Suprapubic skin (tissue), 3 donors: ENCODE measurements around the gene COL18A1.

ENCODE experiments used
- POLR2A ChIP-seq, 2 donors: fragments of 450-650 bp; IDR thresholded peaks; one replicate each; pipeline ENCODE4 v1.6.1; 2017; ENCODE audit warnings: antibody characterized with exemption in 2 of 2, mild to moderate bottlenecking in 2 of 2, moderate library complexity in 2 of 2
- TF ChIP-seq, protein P1 (sequence below), 2 donors: fragments of 200-600 bp in 1 of 2; fragments of 450-650 bp in 1 of 2; sonication (generic) in 1 of 2; IDR thresholded peaks; one replicate each; pipeline ENCODE4 v1.5.1; 2016 to 2019; ENCODE audit warnings: antibody characterized with exemption in 2 of 2, mild to moderate bottlenecking in 1 of 2, moderate library complexity in 1 of 2

DNA sequence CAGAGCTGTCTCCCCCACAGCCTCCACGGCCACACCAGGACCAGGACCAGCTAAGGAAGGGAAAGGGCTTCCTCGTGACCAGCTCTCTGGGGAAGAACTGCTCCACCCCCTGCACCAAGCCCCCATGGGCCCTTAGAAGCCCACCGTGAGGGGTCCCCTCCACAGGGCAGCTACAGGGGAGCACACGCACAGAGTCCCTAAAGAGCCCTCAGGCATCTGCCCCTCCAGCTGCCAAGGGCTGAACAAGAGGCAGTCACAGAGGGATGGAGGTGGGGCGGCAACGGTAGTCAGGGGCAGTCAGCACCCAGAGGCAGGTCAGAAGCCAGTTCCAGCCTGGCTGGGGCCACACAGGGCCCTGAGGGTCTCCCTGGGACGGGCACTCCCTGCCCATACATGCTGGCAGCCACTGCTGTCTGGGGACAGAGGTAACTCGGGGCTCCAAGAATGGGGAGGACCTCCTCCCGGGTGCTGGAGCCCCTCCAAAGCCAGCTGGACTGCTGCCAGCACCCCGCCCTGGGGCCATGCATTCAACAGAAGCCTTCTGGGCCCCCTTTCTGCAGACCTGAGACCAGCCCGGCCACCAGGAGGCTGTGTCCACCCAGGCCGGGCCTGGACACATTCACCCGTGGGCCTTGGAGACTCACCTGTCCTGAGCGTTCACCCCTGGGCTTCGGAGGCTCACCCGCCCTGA, 118.6 kb downstream of the COL18A1 start:
- TF ChIP-seq, protein P1, sequence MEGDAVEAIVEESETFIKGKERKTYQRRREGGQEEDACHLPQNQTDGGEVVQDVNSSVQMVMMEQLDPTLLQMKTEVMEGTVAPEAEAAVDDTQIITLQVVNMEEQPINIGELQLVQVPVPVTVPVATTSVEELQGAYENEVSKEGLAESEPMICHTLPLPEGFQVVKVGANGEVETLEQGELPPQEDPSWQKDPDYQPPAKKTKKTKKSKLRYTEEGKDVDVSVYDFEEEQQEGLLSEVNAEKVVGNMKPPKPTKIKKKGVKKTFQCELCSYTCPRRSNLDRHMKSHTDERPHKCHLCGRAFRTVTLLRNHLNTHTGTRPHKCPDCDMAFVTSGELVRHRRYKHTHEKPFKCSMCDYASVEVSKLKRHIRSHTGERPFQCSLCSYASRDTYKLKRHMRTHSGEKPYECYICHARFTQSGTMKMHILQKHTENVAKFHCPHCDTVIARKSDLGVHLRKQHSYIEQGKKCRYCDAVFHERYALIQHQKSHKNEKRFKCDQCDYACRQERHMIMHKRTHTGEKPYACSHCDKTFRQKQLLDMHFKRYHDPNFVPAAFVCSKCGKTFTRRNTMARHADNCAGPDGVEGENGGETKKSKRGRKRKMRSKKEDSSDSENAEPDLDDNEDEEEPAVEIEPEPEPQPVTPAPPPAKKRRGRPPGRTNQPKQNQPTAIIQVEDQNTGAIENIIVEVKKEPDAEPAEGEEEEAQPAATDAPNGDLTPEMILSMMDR (IDR thresholded peaks at IDR 0.05): no peak
- TF ChIP-seq POLR2A (IDR thresholded peaks at IDR 0.05): no peak
